ENCODE data around the gene HMCN1. TPM values are rescaled to one million over a fixed set of nuclear protein-coding genes. Genes with fewer than 3 reads are reported as not detected.
A peak's percentile ranks its signal among the peaks of the same experiment; 100 is the strongest.

HMCN1 gene
- polyA plus RNA-seq, 1 experiment = 20.9 TPM

- ChIA-PET POLR2A (no interaction called here), CTCF (interaction anchor here (1.4 kb wide), 1 partner anchor 396 kb away, joined by 6 read pairs; no protein-coding TSS in a partner anchor)
- H3K9me3 ChIP-seq (ENCODE audit: control insufficient read depth, insufficient read depth, low read length) = no peaks in the 10 kb centered on the region
- TF ChIP-seq, protein P1, sequence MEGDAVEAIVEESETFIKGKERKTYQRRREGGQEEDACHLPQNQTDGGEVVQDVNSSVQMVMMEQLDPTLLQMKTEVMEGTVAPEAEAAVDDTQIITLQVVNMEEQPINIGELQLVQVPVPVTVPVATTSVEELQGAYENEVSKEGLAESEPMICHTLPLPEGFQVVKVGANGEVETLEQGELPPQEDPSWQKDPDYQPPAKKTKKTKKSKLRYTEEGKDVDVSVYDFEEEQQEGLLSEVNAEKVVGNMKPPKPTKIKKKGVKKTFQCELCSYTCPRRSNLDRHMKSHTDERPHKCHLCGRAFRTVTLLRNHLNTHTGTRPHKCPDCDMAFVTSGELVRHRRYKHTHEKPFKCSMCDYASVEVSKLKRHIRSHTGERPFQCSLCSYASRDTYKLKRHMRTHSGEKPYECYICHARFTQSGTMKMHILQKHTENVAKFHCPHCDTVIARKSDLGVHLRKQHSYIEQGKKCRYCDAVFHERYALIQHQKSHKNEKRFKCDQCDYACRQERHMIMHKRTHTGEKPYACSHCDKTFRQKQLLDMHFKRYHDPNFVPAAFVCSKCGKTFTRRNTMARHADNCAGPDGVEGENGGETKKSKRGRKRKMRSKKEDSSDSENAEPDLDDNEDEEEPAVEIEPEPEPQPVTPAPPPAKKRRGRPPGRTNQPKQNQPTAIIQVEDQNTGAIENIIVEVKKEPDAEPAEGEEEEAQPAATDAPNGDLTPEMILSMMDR (IDR thresholded peaks at IDR 0.05; ENCODE audit: low read depth, low read length) = no peak
- H3K27me3 ChIP-seq (ENCODE audit: control insufficient read depth, insufficient read depth, low read length) = no peaks in the 10 kb centered on the region
- no peak for DNase-seq (ENCODE audit: low read depth, low spot score)
- H3K4me3 ChIP-seq (ENCODE audit: low read depth, low read length) = no peak overlapping the region
- H3K27ac ChIP-seq (ENCODE audit: low read depth, low read length) = no peak overlapping the region
These were observed 82.3 kb downstream of the HMCN1 start for GRCh38 chr1:185816460-185816859.

- Histone ChIP-seq H3K27ac (ENCODE audit: low read depth, low read length) (no peak overlapping the region), H3K9me3 (ENCODE audit: control insufficient read depth, insufficient read depth, low read length) (no peaks in the 10 kb centered on the region), H3K4me3 (ENCODE audit: low read depth, low read length) (no peak overlapping the region), H3K27me3 (ENCODE audit: control insufficient read depth, insufficient read depth, low read length) (no peaks in the 10 kb centered on the region)
- TF ChIP-seq, protein P1 (IDR thresholded peaks at IDR 0.05; ENCODE audit: low read depth, low read length) = no peak
- DNase-seq (ENCODE audit: low read depth, low spot score) = no peak
- ChIA-PET CTCF (no interaction called here), POLR2A (no interaction called here)
These were observed 85.6 kb downstream of the HMCN1 start for GRCh38 chr1:185819798-185820197.

DNA sequence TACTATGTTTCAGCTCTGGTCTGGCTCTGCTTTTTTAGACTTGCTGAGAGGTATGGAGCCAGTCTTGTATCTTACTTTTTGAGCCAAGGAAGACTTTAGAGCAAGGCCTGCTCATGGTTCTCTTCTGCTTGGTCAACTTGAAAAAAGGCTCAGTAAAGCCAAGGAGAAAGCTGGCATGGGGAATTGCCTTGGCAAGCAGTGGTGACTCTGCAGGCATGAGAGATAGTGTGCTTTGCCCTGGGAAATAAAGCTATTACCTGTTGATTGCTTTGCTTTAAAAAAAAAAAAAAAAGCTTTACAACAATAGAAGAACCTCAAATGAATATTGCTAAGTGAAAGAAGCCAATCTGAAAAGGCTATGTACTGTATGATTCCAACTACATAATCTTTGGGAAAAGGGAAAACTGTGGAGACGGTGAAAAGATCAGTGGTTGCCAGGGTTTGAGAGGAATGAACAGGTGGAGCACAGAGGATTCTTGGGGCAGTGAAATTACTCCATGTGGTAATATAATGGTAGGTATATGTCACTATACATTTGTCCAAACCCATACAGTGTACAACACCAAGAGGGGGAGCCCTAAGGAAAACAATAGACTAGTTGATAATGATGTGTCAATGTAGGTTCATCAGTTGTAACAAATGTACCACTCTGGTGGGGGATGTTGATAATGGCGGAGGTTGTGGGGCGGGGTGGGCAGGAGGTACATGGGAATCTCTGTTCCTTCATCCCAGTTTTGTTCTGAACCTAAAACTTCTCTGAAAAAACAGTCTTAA, 87.6 kb downstream of the HMCN1 start:
- no peak for DNase-seq (ENCODE audit: low read depth, low spot score)
- CTCF ChIA-PET = interaction anchor here (0.8 to 1.5 kb wide), 5 partner anchors 9 to 390 kb away, joined by 3 to 7 read pairs (median 3); partner anchors contain the start of gene HMCN1
- no peak overlapping the region for H3K27ac ChIP-seq (ENCODE audit: low read depth, low read length)
- POLR2A ChIA-PET = no interaction called here
- TF ChIP-seq, protein P1 (IDR thresholded peaks at IDR 0.05; ENCODE audit: low read depth, low read length) = peak; percentile 1; the same call in 1 of the 2 replicates
- H3K9me3 ChIP-seq (ENCODE audit: control insufficient read depth, insufficient read depth, low read length) = no peaks in the 10 kb centered on the region
- H3K4me3 ChIP-seq (ENCODE audit: low read depth, low read length) = no peak overlapping the region
- no peaks in the 10 kb centered on the region for H3K27me3 ChIP-seq (ENCODE audit: control insufficient read depth, insufficient read depth, low read length)

DNA sequence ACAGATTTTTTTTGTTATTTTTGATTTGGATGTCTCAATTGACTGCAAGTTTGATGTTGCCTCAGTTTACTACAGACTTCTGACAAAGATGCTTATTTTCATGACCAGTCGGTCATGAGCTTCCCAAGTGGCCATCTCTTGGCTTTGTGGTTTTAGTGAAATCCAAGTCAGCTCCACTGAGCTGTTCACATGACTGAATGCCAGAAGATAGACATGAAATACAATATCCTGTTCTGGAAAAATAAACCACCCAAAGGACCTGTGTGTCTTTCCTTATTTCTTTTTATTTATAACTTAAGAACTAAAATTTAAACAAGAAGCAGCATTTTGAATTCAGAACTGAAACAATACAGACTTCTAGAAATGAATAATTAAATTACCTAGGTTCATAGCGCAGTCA, 89.3 kb downstream of the HMCN1 start:
- POLR2A ChIA-PET = no interaction called here

GRCh38 chr1:185824106-185824505, 89.9 kb downstream of the HMCN1 start:
- Histone ChIP-seq H3K9me3 (ENCODE audit: control insufficient read depth, insufficient read depth, low read length) (no peaks in the 10 kb centered on the region), H3K4me3 (ENCODE audit: low read depth, low read length) (no peak overlapping the region), H3K27me3 (ENCODE audit: control insufficient read depth, insufficient read depth, low read length) (no peaks in the 10 kb centered on the region), H3K27ac (ENCODE audit: low read depth, low read length) (no peak overlapping the region)
- TF ChIP-seq, protein P1 (IDR thresholded peaks at IDR 0.05; ENCODE audit: low read depth, low read length) = no peak
- POLR2A ChIA-PET = no interaction called here
- no peak for DNase-seq (ENCODE audit: low read depth, low spot score)
- CTCF ChIA-PET = interaction anchor here (1.7 kb wide), 1 partner anchor 11 kb away, joined by 6 read pairs; no protein-coding TSS in a partner anchor

More for the DNA sequence above, 89.3 kb downstream of the HMCN1 start:
- no peak overlapping the region for H3K4me3 ChIP-seq (ENCODE audit: low read depth, low read length)
- DNase-seq (ENCODE audit: low read depth, low spot score) = no peak
- H3K27ac ChIP-seq (ENCODE audit: low read depth, low read length) = no peak overlapping the region
- TF ChIP-seq, protein P1 (IDR thresholded peaks at IDR 0.05; ENCODE audit: low read depth, low read length) = no peak
- H3K9me3 ChIP-seq (ENCODE audit: control insufficient read depth, insufficient read depth, low read length) = no peaks in the 10 kb centered on the region
- no peaks in the 10 kb centered on the region for H3K27me3 ChIP-seq (ENCODE audit: control insufficient read depth, insufficient read depth, low read length)
- CTCF ChIA-PET = interaction anchor here (1.7 kb wide), 1 partner anchor 10 kb away, joined by 6 read pairs; no protein-coding TSS in a partner anchor
